ENCODE data around the gene DRD2. TPM values are rescaled to one million over a fixed set of nuclear protein-coding genes. Genes with fewer than 3 reads are reported as not detected.

Gene DRD2
- total and polyA plus RNA-seq, 2 of the 13 experiments (the other 11 are each of a cell fraction or from before 2014, with no cell fraction given), result not detected

- H3K4me2 ChIP-seq (ENCODE audit: low read depth, low read length), result no peak overlapping the region
- H3K9me3 ChIP-seq (ENCODE audit: low read length), result no peaks in the 10 kb centered on the region
- H2AFZ ChIP-seq (ENCODE audit: low read length), result no peak overlapping the region
- no peak for TF ChIP-seq ZBED4 (CRISPR knock-in tag; IDR thresholded peaks at IDR 0.05; ENCODE audit: borderline replicate concordance)
- no peak for TF ChIP-seq GZF1 (CRISPR knock-in tag; IDR thresholded peaks at IDR 0.05)
- TF ChIP-seq ZNF572 (CRISPR knock-in tag; IDR thresholded peaks at IDR 0.05), result no peak
- no peak for TF ChIP-seq PPARG (CRISPR knock-in tag; conservative IDR thresholded peaks at IDR 0.05)
- TF ChIP-seq ZNF451 (CRISPR knock-in tag; IDR thresholded peaks at IDR 0.05), result no peak
- BruUV-seq (replicated peaks), result no TSS peak
- no peaks in the 10 kb centered on the region for H4K20me1 ChIP-seq (ENCODE audit: insufficient read depth, low read length)
- CTCF ChIA-PET (ENCODE audit: low intra/inter-chr PET ratio, low total read pairs), result no interaction called here
- no peak for FAIRE-seq
- 0% methylated on average over 2 of the region's 2 CpGs for WGBS (ENCODE audit: low lambda C conversion rate)
- ATAC-seq, result no peak
- intact Hi-C loops (cut with micrococcal nuclease; ENCODE audit: unreplicated experiment), result no loop called here
- no peaks in the 10 kb centered on the region for H3K4me1 ChIP-seq (ENCODE audit: insufficient read depth, low read length)
- in situ Hi-C loops (cut with HindIII; ENCODE audit: extremely low pct_ligation_motif_present, low pct_unique_long_range_greater_than_20kb), result no loop called here
- H3K4me3 ChIP-seq (replicated peaks in 1 of 3; ENCODE audit: insufficient read depth in 1 of 3, low read depth in 2 of 3, low read length in 3 of 3), result no peak overlapping the region
- POLR2A ChIA-PET, result no interaction called here
- H3K27ac ChIP-seq (ENCODE audit: extremely low read length, insufficient read depth, low read length), result no peak overlapping the region
- H3K27me3 ChIP-seq (ENCODE audit: control insufficient read depth in 1 of 2, insufficient read depth in 2 of 2, low read length in 2 of 2), result peaks cover 0 to 2% of the 10 kb centered on the region in 2 experiments; a peak in 1 of 5 replicates
- DNase-seq (ENCODE audit: low spot score), result no peak
- no peaks in the 10 kb centered on the region for H3K36me3 ChIP-seq (replicated peaks in 1 of 2; ENCODE audit: control insufficient read depth in 1 of 2, insufficient read depth in 2 of 2, low read length in 2 of 2)
- H3K79me2 ChIP-seq (ENCODE audit: insufficient read depth, low read length), result no peaks in the 10 kb centered on the region
- no peak overlapping the region for H3K9ac ChIP-seq (ENCODE audit: insufficient read depth, low read depth, low read length)
These were observed 20.7 kb downstream of the DRD2 start for GRCh38 chr11:113454455-113454854.

GRCh38 chr11:113449743-113450142 is 25.5 kb downstream of the DRD2 start:
- ChIA-PET POLR2A (no interaction called here), CTCF (ENCODE audit: low intra/inter-chr PET ratio, low total read pairs) (no interaction called here)
- ATAC-seq (no peak), DNase-seq (ENCODE audit: low spot score) (no peak), FAIRE-seq (no peak)
- Histone ChIP-seq H3K4me1 (ENCODE audit: insufficient read depth, low read length) (no peaks in the 10 kb centered on the region), H3K79me2 (ENCODE audit: insufficient read depth, low read length) (no peaks in the 10 kb centered on the region), H3K4me3 (replicated peaks in 1 of 3; ENCODE audit: insufficient read depth in 1 of 3, low read depth in 2 of 3, low read length in 3 of 3) (no peak overlapping the region), H3K4me2 (ENCODE audit: low read depth, low read length) (no peak overlapping the region), H3K9ac (ENCODE audit: insufficient read depth, low read depth, low read length) (no peak overlapping the region), H3K27me3 (ENCODE audit: control insufficient read depth in 1 of 2, insufficient read depth in 2 of 2, low read length in 2 of 2) (peaks cover 3 to 32% of the 10 kb centered on the region in 2 experiments; a peak in 4 of 5 replicates), H3K9me3 (ENCODE audit: low read length) (no peaks in the 10 kb centered on the region), H2AFZ (ENCODE audit: low read length) (no peak overlapping the region), H4K20me1 (ENCODE audit: insufficient read depth, low read length) (no peaks in the 10 kb centered on the region), H3K27ac (ENCODE audit: extremely low read length, insufficient read depth, low read length) (no peak overlapping the region), H3K36me3 (replicated peaks in 1 of 2; ENCODE audit: control insufficient read depth in 1 of 2, insufficient read depth in 2 of 2, low read length in 2 of 2) (no peaks in the 10 kb centered on the region)
- no TSS peak for BruUV-seq (replicated peaks)
- 27% methylated on average over 6 of the region's 6 CpGs for WGBS (ENCODE audit: low lambda C conversion rate)
- in situ Hi-C loops (cut with HindIII; ENCODE audit: extremely low pct_ligation_motif_present, low pct_unique_long_range_greater_than_20kb), result no loop called here
- intact Hi-C loops (cut with micrococcal nuclease; ENCODE audit: unreplicated experiment), result no loop called here
- TF ChIP-seq FOXP1 (IDR thresholded peaks at IDR 0.05), result no peak
- TF ChIP-seq FOXP1 (CRISPR knock-in tag; IDR thresholded peaks at IDR 0.05), result no peak
- TF ChIP-seq, protein P1, sequence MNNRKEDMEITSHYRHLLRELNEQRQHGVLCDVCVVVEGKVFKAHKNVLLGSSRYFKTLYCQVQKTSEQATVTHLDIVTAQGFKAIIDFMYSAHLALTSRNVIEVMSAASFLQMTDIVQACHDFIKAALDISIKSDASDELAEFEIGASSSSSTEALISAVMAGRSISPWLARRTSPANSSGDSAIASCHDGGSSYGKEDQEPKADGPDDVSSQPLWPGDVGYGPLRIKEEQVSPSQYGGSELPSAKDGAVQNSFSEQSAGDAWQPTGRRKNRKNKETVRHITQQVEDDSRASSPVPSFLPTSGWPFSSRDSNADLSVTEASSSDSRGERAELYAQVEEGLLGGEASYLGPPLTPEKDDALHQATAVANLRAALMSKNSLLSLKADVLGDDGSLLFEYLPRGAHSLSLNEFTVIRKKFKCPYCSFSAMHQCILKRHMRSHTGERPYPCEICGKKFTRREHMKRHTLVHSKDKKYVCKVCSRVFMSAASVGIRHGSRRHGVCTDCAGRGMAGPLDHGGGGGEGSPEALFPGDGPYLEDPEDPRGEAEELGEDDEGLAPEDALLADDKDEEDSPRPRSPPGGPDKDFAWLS (CRISPR knock-in tag; IDR thresholded peaks at IDR 0.05; ENCODE audit: borderline replicate concordance), result no peak
- no peak for TF ChIP-seq PHF20 (CRISPR knock-in tag; IDR thresholded peaks at IDR 0.05)
- TF ChIP-seq, protein P2, sequence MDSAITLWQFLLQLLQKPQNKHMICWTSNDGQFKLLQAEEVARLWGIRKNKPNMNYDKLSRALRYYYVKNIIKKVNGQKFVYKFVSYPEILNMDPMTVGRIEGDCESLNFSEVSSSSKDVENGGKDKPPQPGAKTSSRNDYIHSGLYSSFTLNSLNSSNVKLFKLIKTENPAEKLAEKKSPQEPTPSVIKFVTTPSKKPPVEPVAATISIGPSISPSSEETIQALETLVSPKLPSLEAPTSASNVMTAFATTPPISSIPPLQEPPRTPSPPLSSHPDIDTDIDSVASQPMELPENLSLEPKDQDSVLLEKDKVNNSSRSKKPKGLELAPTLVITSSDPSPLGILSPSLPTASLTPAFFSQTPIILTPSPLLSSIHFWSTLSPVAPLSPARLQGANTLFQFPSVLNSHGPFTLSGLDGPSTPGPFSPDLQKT (CRISPR knock-in tag; IDR thresholded peaks at IDR 0.05; ENCODE audit: borderline replicate concordance), result no peak
- TF ChIP-seq RAD51 (IDR thresholded peaks at IDR 0.05; ENCODE audit: borderline replicate concordance), result no peak
- no peak for TF ChIP-seq MIER2 (CRISPR knock-in tag; IDR thresholded peaks at IDR 0.05)
- no peak for TF ChIP-seq KLF9 (CRISPR knock-in tag; IDR thresholded peaks at IDR 0.05; ENCODE audit: low read depth)
- no peak for TF ChIP-seq ZNF816 (CRISPR knock-in tag; IDR thresholded peaks at IDR 0.05; ENCODE audit: borderline replicate concordance)
- TF ChIP-seq NFE2L1 (CRISPR knock-in tag; IDR thresholded peaks at IDR 0.05; ENCODE audit: borderline replicate concordance), result no peak
